ENCODE measurements around the gene NPS.

NPS gene

GRCh38 chr10:127571386-127571785 lies 22.3 kb downstream of the NPS start:
- H3K36me3 Mint-ChIP-seq (ENCODE audit: low read depth), result no peaks in the 10 kb centered on the region

GRCh38 chr10:127576051-127576450 lies 26.9 kb downstream of the NPS start:
- Mint-ChIP-seq H3K9me3 (peaks cover 13% of the 10 kb centered on the region), H3K27me3 (ENCODE audit: low read depth, poor library complexity) (peaks cover 24% of the 10 kb centered on the region), H3K27ac (no peak overlapping the region), H3K4me3 (no peak overlapping the region), H3K36me3 (ENCODE audit: low read depth) (no peaks in the 10 kb centered on the region), H3K4me1 (peaks cover 5% of the 10 kb centered on the region)
- DNase-seq, result no peak
- TF ChIP-seq CTCF (IDR thresholded peaks at IDR 0.05), result no peak

More at GRCh38 chr10:127571386-127571785, 22.3 kb downstream of the NPS start:
- no peak overlapping the region for H3K27ac Mint-ChIP-seq
- peaks cover 13% of the 10 kb centered on the region for H3K9me3 Mint-ChIP-seq
- H3K4me1 Mint-ChIP-seq, result no peaks in the 10 kb centered on the region
- peaks cover 32% of the 10 kb centered on the region for H3K27me3 Mint-ChIP-seq (ENCODE audit: low read depth, poor library complexity)
- no peak for DNase-seq
- H3K4me3 Mint-ChIP-seq, result no peak overlapping the region
- TF ChIP-seq CTCF (IDR thresholded peaks at IDR 0.05), result no peak

GRCh38 chr10:127576740-127577161 lies 27.6 kb downstream of the NPS start:
- no peak for DNase-seq
- H3K27ac Mint-ChIP-seq, result no peak overlapping the region
- no peak for TF ChIP-seq CTCF (IDR thresholded peaks at IDR 0.05)
- H3K4me1 Mint-ChIP-seq, result peaks cover 5% of the 10 kb centered on the region
- H3K4me3 Mint-ChIP-seq, result no peak overlapping the region
- H3K9me3 Mint-ChIP-seq, result peaks cover 13% of the 10 kb centered on the region
- H3K36me3 Mint-ChIP-seq (ENCODE audit: low read depth), result no peaks in the 10 kb centered on the region
- peaks cover 23% of the 10 kb centered on the region for H3K27me3 Mint-ChIP-seq (ENCODE audit: low read depth, poor library complexity)

GRCh38 chr10:127577376-127578258 lies 28.5 kb downstream of the NPS start:
- Mint-ChIP-seq H3K4me3 (no peak overlapping the region), H3K36me3 (ENCODE audit: low read depth) (no peaks in the 10 kb centered on the region), H3K27ac (no peak overlapping the region), H3K27me3 (ENCODE audit: low read depth, poor library complexity) (peaks cover 20% of the 10 kb centered on the region), H3K9me3 (peaks cover 11% of the 10 kb centered on the region), H3K4me1 (peaks cover 5% of the 10 kb centered on the region)
- TF ChIP-seq CTCF (IDR thresholded peaks at IDR 0.05), result no peak
- DNase-seq, result no peak

- Mint-ChIP-seq H3K27ac (no peak overlapping the region), H3K27me3 (ENCODE audit: low read depth, poor library complexity) (peaks cover 25% of the 10 kb centered on the region), H3K4me3 (no peak overlapping the region), H3K9me3 (peaks cover 4% of the 10 kb centered on the region), H3K36me3 (ENCODE audit: low read depth) (no peaks in the 10 kb centered on the region), H3K4me1 (peaks cover 5% of the 10 kb centered on the region)
- DNase-seq, result no peak
- TF ChIP-seq CTCF (IDR thresholded peaks at IDR 0.05), result no peak
These were observed 29.3 kb downstream of the NPS start for GRCh38 chr10:127578259-127578960.
